ENCODE results near the gene PAX8. TPM values are rescaled to one million over a fixed set of nuclear protein-coding genes. Genes with fewer than 3 reads are reported as not detected.

Gene PAX8
- total and polyA plus RNA-seq, 2 of the 13 experiments (the other 11 are each of a cell fraction or from before 2014, with no cell fraction given): 1.5 to 8.8 TPM

- DNase-seq (ENCODE audit: low spot score): no peak
- ATAC-seq: no peak
- no peaks in the 10 kb centered on the region for H3K79me2 ChIP-seq (ENCODE audit: insufficient read depth, low read length)
- no peaks in the 10 kb centered on the region for H4K20me1 ChIP-seq (ENCODE audit: insufficient read depth, low read length)
- H3K9me3 ChIP-seq (ENCODE audit: low read length): no peaks in the 10 kb centered on the region
- no peak for FAIRE-seq
- intact Hi-C loops (cut with micrococcal nuclease; ENCODE audit: unreplicated experiment): no loop called here
- CTCF ChIA-PET (ENCODE audit: low intra/inter-chr PET ratio, low total read pairs): no interaction called here
- H3K27ac ChIP-seq (ENCODE audit: extremely low read length, insufficient read depth, low read length): no peak overlapping the region
- H3K9ac ChIP-seq (ENCODE audit: insufficient read depth, low read depth, low read length): no peak overlapping the region
- BruUV-seq (replicated peaks): no TSS peak
- in situ Hi-C loops (cut with HindIII; ENCODE audit: extremely low pct_ligation_motif_present, low pct_unique_long_range_greater_than_20kb): no loop called here
- H3K36me3 ChIP-seq (replicated peaks in 1 of 2; ENCODE audit: control insufficient read depth in 1 of 2, insufficient read depth in 2 of 2, low read length in 2 of 2): no peaks in the 10 kb centered on the region
- no peaks in the 10 kb centered on the region for H3K27me3 ChIP-seq (ENCODE audit: control insufficient read depth in 1 of 2, insufficient read depth in 2 of 2, low read length in 2 of 2)
- H3K4me2 ChIP-seq (ENCODE audit: low read depth, low read length): no peak overlapping the region
- H3K4me3 ChIP-seq (replicated peaks in 1 of 3; ENCODE audit: insufficient read depth in 1 of 3, low read depth in 2 of 3, low read length in 3 of 3): no peak overlapping the region
- POLR2A ChIA-PET: interaction anchor here (1.6 kb wide), 1 partner anchor 20 kb away, joined by 4 read pairs; no protein-coding TSS in a partner anchor
- WGBS (ENCODE audit: low lambda C conversion rate): 89% methylated on average over 4 of the region's 4 CpGs
- H2AFZ ChIP-seq (ENCODE audit: low read length): no peak overlapping the region
- H3K4me1 ChIP-seq (ENCODE audit: insufficient read depth, low read length): peaks cover 88% of the 10 kb centered on the region
- TF ChIP-seq ZNF354B (CRISPR knock-in tag; IDR thresholded peaks at IDR 0.05) (no peak), NONO (IDR thresholded peaks at IDR 0.05) (no peak), NONO (CRISPR knock-in tag; conservative IDR thresholded peaks at IDR 0.05) (no peak), JUN (CRISPR knock-in tag; IDR thresholded peaks at IDR 0.05) (no peak), GZF1 (CRISPR knock-in tag; IDR thresholded peaks at IDR 0.05) (no peak), CHCHD3 (CRISPR knock-in tag; IDR thresholded peaks at IDR 0.05) (no peak), FIP1L1 (IDR thresholded peaks at IDR 0.05; ENCODE audit: borderline replicate concordance, insufficient read depth, low read depth, low read length) (no peak), E2F2 (CRISPR knock-in tag; IDR thresholded peaks at IDR 0.05; ENCODE audit: borderline replicate concordance) (no peak), NRL (CRISPR knock-in tag; IDR thresholded peaks at IDR 0.05; ENCODE audit: borderline replicate concordance) (no peak), GATAD2A (CRISPR knock-in tag; IDR thresholded peaks at IDR 0.05) (no peak), ZBTB42 (CRISPR knock-in tag; IDR thresholded peaks at IDR 0.05) (no peak), HNRNPUL1 (IDR thresholded peaks at IDR 0.05; ENCODE audit: low read depth, low read length) (no peak)
Measured at GRCh38 chr2:113214141-113214540, 64.6 kb downstream of the PAX8 start.
